ENCODE data around the gene MLPH. TPM values are rescaled to one million over a fixed set of nuclear protein-coding genes. Genes with fewer than 3 reads are reported as not detected.

The MLPH gene
- total RNA-seq, 1 experiment from 2014 or later: 237 TPM

DNA sequence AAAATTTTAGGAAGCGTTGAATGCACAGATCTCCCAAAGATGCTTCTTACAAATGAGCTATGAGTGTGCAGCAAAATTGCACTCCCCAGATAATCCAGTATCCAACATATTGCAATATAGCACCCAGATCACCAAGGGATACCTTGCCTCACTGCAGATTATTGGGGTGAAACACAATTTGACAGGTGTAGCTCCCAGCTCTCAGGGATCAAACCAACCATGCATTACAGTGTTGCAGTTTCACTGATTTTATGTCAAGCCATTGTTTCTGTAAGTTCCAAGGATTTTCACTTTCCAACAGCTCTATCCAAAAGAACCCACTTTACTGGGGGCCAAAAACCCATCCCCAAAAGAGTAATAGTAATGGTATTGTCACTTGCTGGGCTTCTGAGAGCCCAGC is 68.5 kb downstream of the MLPH start:
- intact Hi-C loops (cut with micrococcal nuclease; ENCODE audit: unreplicated experiment): no loop called here
- no peak overlapping the region for H2AFZ ChIP-seq
- ChIA-PET POLR2A (ENCODE audit: unreplicated experiment) (interaction anchor here (0.6 kb wide), 1 partner anchor 31 kb away, joined by 5 read pairs; no protein-coding TSS in a partner anchor), CTCF (interaction anchor here (0.6 to 1.0 kb wide), 2 partner anchors 16 to 394 kb away, joined by 4 to 10 read pairs; no protein-coding TSS in a partner anchor)
- H3K9me2 ChIP-seq (ENCODE audit: insufficient read depth): no peaks in the 10 kb centered on the region
- TF ChIP-seq EZH2 (IDR thresholded peaks at IDR 0.05; ENCODE audit: low read depth): no peak
- TF ChIP-seq, protein P1, sequence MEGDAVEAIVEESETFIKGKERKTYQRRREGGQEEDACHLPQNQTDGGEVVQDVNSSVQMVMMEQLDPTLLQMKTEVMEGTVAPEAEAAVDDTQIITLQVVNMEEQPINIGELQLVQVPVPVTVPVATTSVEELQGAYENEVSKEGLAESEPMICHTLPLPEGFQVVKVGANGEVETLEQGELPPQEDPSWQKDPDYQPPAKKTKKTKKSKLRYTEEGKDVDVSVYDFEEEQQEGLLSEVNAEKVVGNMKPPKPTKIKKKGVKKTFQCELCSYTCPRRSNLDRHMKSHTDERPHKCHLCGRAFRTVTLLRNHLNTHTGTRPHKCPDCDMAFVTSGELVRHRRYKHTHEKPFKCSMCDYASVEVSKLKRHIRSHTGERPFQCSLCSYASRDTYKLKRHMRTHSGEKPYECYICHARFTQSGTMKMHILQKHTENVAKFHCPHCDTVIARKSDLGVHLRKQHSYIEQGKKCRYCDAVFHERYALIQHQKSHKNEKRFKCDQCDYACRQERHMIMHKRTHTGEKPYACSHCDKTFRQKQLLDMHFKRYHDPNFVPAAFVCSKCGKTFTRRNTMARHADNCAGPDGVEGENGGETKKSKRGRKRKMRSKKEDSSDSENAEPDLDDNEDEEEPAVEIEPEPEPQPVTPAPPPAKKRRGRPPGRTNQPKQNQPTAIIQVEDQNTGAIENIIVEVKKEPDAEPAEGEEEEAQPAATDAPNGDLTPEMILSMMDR (conservative IDR thresholded peaks at IDR 0.05): no peak
- H3K27ac ChIP-seq: no peak overlapping the region
- peaks cover 10% of the 10 kb centered on the region; the same call in 1 of the 2 replicates for H3K9me3 ChIP-seq (ENCODE audit: insufficient read depth, low read depth)
- H3K79me2 ChIP-seq (ENCODE audit: low read depth): no peaks in the 10 kb centered on the region
- H3K4me2 ChIP-seq: no peak overlapping the region
- H3K36me3 ChIP-seq (ENCODE audit: low read depth): peaks cover 56% of the 10 kb centered on the region
- no peak for DNase-seq
- no peaks in the 10 kb centered on the region for H3K4me1 ChIP-seq (replicated peaks; ENCODE audit: insufficient read depth)
- BruUV-seq (replicated peaks): no TSS peak
- peaks cover 55% of the 10 kb centered on the region for H3F3A ChIP-seq (ENCODE audit: insufficient read depth, low read depth)
- H4K20me1 ChIP-seq (ENCODE audit: insufficient read depth): peaks cover 4% of the 10 kb centered on the region; the same call in 1 of the 2 replicates
- H3K27me3 ChIP-seq (ENCODE audit: insufficient read depth, low read depth): no peaks in the 10 kb centered on the region
- no peak overlapping the region for H3K4me3 ChIP-seq

DNA sequence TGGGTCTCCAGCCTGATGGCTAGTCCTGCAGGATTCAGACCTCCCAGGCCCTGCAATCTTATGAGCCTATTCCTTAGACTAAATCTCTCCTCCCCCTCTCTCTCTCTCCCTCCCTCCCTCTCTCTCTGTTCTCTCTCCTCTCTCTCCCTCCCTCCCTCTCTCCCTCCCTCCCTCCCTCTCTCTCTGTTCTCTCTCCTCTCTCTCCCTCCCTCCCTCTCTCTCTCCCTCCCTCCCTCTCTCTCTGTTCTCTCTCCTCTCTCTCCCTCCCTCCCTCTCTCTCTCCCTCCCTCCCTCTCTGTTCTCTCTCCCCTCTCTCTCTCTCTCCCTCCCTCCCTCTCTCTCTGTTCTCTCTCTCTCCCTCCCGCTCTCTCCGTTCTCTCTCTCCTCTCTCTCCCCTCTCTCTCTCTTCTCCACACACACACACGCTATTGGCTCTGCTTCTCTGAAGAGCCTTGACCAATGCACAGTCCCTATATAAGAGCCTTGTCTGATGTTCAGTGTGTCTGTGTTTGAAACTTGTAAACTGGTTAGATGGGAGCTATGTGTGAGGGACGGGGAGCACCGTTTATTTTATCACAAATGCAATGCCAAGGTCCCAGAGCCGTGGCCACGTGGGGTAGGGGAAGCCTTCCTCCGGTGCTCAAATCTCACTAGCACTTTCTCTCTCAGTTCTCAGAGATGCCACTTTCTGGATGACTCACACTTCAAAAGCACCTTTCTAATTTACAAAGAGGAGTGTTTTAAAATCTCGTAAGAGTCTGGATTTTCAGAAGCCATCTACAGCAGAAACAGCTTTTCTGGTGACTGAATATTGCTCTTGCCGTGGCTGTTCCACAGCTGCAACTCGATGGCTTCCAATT is 70.0 kb downstream of the MLPH start:
- Histone ChIP-seq H3K9me2 (ENCODE audit: insufficient read depth) (no peaks in the 10 kb centered on the region), H3K4me1 (replicated peaks; ENCODE audit: insufficient read depth) (no peaks in the 10 kb centered on the region), H3K36me3 (ENCODE audit: low read depth) (peaks cover 42% of the 10 kb centered on the region), H3K4me2 (no peak overlapping the region), H3K79me2 (ENCODE audit: low read depth) (no peaks in the 10 kb centered on the region), H3K27ac (no peak overlapping the region), H2AFZ (no peak overlapping the region), H3F3A (ENCODE audit: insufficient read depth, low read depth) (peaks cover 41% of the 10 kb centered on the region), H3K9me3 (ENCODE audit: insufficient read depth, low read depth) (peaks cover 10% of the 10 kb centered on the region; the same call in 1 of the 2 replicates), H3K4me3 (no peak overlapping the region), H3K27me3 (ENCODE audit: insufficient read depth, low read depth) (no peaks in the 10 kb centered on the region), H4K20me1 (ENCODE audit: insufficient read depth) (peaks cover 4% of the 10 kb centered on the region; the same call in 1 of the 2 replicates)
- no TSS peak for BruUV-seq (replicated peaks)
- ChIA-PET POLR2A (ENCODE audit: unreplicated experiment) (no interaction called here), CTCF (no interaction called here)
- TF ChIP-seq, protein P1 (conservative IDR thresholded peaks at IDR 0.05): no peak
- TF ChIP-seq EZH2 (IDR thresholded peaks at IDR 0.05; ENCODE audit: low read depth): no peak
- no peak for DNase-seq
- intact Hi-C loops (cut with micrococcal nuclease; ENCODE audit: unreplicated experiment): no loop called here

DNA sequence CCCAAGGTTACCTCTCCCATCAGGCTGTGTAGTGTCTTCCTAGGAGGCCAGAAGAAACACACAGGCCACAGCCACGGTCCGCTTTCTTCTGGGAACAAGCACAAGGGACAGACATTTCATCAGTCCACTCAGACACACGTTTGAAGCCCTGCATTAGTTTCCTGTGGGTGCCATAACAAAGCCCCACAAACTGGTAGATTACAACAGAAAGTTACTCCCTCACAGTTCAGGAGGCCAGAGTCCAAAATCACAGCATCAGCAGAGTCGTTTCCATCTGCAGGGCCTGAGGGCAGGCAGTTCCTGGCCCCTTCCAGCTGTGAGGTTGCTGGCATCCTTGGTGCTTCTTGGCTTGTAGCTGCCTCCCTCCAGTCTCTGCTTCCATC is 70.6 kb downstream of the MLPH start:
- Histone ChIP-seq H3K4me2 (no peak overlapping the region), H4K20me1 (ENCODE audit: insufficient read depth) (peaks cover 4% of the 10 kb centered on the region; the same call in 1 of the 2 replicates), H3K27me3 (ENCODE audit: insufficient read depth, low read depth) (no peaks in the 10 kb centered on the region), H3K79me2 (ENCODE audit: low read depth) (no peaks in the 10 kb centered on the region), H3K4me3 (no peak overlapping the region), H3K36me3 (ENCODE audit: low read depth) (peaks cover 36% of the 10 kb centered on the region), H3K4me1 (replicated peaks; ENCODE audit: insufficient read depth) (no peaks in the 10 kb centered on the region), H3F3A (ENCODE audit: insufficient read depth, low read depth) (peaks cover 35% of the 10 kb centered on the region), H3K9me2 (ENCODE audit: insufficient read depth) (no peaks in the 10 kb centered on the region), H3K9me3 (ENCODE audit: insufficient read depth, low read depth) (peaks cover 10% of the 10 kb centered on the region; the same call in 1 of the 2 replicates), H3K27ac (no peak overlapping the region), H2AFZ (no peak overlapping the region)
- intact Hi-C loops (cut with micrococcal nuclease; ENCODE audit: unreplicated experiment): no loop called here
- DNase-seq: no peak
- ChIA-PET CTCF (interaction anchor here (1.0 kb wide), 1 partner anchor 435 kb away, joined by 3 read pairs; no protein-coding TSS in a partner anchor), POLR2A (ENCODE audit: unreplicated experiment) (no interaction called here)
- no TSS peak for BruUV-seq (replicated peaks)
- TF ChIP-seq, protein P1 (conservative IDR thresholded peaks at IDR 0.05): no peak
- TF ChIP-seq EZH2 (IDR thresholded peaks at IDR 0.05; ENCODE audit: low read depth): no peak

Measured in PC-9 (cell line).